ENCODE measurements around the gene SLC2A3. TPM values are rescaled to one million over a fixed set of nuclear protein-coding genes. Genes with fewer than 3 reads are reported as not detected.
"Not testable (repeated sequence)": the region's sequence is repeated elsewhere in the genome, so short reads cannot be mapped to it uniquely, and the experiment has no call there.

The SLC2A3 gene
- total and polyA plus RNA-seq, 4 donors = 2.1 to 20.6 (median 7.0) TPM

DNA sequence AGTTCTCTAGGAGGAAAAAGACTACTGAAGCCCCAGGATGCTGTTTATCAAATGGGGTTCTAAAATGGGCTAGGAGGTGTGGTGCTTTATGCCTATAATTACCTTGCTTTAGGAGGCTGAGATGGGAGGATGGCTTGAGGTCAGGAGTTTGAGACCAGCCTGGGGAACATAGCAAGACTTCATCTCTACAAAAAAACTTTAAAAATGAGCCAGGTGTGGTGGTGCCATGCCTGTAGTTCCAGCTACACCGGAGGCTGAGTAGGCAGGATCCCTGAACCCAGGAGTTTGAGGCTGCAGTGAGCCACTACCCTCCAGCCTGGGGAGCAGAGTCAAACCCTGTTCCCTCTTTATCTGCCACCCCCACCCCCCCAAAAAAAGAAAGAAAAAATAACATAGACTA, 23.3 kb upstream of the SLC2A3 start:
- Histone ChIP-seq H3K9me3 (ENCODE audit: control insufficient read depth in 4 of 4, low read length in 3 of 4) (no peaks in the 10 kb centered on the region), H3K4me1 (ENCODE audit: control insufficient read depth in 4 of 4, insufficient read depth in 4 of 4, low read length in 3 of 4) (no peaks in the 10 kb centered on the region), H3K36me3 (ENCODE audit: control insufficient read depth in 4 of 4, insufficient read depth in 3 of 4, low read depth in 1 of 4, low read length in 3 of 4) (no peaks in the 10 kb centered on the region), H3K27me3 (ENCODE audit: control insufficient read depth in 4 of 4, insufficient read depth in 4 of 4, low read length in 3 of 4) (peaks cover 0 to 2% (median 0%) of the 10 kb centered on the region in 4 donors), H3K27ac (ENCODE audit: low read depth in 1 of 2, low read length in 2 of 2) (peak overlapping the region; percentile 9 to 23), H3K9ac (ENCODE audit: low read depth in 1 of 2, low read length in 2 of 2) (no peak overlapping the region), H3K4me3 (ENCODE audit: low read depth in 1 of 3, low read length in 3 of 3) (no peak overlapping the region)
- TF ChIP-seq, protein P1, sequence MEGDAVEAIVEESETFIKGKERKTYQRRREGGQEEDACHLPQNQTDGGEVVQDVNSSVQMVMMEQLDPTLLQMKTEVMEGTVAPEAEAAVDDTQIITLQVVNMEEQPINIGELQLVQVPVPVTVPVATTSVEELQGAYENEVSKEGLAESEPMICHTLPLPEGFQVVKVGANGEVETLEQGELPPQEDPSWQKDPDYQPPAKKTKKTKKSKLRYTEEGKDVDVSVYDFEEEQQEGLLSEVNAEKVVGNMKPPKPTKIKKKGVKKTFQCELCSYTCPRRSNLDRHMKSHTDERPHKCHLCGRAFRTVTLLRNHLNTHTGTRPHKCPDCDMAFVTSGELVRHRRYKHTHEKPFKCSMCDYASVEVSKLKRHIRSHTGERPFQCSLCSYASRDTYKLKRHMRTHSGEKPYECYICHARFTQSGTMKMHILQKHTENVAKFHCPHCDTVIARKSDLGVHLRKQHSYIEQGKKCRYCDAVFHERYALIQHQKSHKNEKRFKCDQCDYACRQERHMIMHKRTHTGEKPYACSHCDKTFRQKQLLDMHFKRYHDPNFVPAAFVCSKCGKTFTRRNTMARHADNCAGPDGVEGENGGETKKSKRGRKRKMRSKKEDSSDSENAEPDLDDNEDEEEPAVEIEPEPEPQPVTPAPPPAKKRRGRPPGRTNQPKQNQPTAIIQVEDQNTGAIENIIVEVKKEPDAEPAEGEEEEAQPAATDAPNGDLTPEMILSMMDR (IDR thresholded peaks at IDR 0.05; ENCODE audit: low read depth, low read length, missing input control) = no peak
- no peak for TF ChIP-seq FOXA1 (IDR thresholded peaks at IDR 0.05)
- TF ChIP-seq, protein P2, sequence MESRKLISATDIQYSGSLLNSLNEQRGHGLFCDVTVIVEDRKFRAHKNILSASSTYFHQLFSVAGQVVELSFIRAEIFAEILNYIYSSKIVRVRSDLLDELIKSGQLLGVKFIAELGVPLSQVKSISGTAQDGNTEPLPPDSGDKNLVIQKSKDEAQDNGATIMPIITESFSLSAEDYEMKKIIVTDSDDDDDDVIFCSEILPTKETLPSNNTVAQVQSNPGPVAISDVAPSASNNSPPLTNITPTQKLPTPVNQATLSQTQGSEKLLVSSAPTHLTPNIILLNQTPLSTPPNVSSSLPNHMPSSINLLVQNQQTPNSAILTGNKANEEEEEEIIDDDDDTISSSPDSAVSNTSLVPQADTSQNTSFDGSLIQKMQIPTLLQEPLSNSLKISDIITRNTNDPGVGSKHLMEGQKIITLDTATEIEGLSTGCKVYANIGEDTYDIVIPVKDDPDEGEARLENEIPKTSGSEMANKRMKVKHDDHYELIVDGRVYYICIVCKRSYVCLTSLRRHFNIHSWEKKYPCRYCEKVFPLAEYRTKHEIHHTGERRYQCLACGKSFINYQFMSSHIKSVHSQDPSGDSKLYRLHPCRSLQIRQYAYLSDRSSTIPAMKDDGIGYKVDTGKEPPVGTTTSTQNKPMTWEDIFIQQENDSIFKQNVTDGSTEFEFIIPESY (IDR thresholded peaks at IDR 0.05) = no peak
- TF ChIP-seq JUND (IDR thresholded peaks at IDR 0.05) = no peak
- TF ChIP-seq EGR1 (IDR thresholded peaks at IDR 0.05; ENCODE audit: low read depth in 2 of 2) = no peak
- TF ChIP-seq NR2F2 (IDR thresholded peaks at IDR 0.05) = no peak
- TF ChIP-seq, protein P3, sequence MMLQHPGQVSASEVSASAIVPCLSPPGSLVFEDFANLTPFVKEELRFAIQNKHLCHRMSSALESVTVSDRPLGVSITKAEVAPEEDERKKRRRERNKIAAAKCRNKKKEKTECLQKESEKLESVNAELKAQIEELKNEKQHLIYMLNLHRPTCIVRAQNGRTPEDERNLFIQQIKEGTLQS (IDR thresholded peaks at IDR 0.05) = no peak
- TF ChIP-seq, protein P4, sequence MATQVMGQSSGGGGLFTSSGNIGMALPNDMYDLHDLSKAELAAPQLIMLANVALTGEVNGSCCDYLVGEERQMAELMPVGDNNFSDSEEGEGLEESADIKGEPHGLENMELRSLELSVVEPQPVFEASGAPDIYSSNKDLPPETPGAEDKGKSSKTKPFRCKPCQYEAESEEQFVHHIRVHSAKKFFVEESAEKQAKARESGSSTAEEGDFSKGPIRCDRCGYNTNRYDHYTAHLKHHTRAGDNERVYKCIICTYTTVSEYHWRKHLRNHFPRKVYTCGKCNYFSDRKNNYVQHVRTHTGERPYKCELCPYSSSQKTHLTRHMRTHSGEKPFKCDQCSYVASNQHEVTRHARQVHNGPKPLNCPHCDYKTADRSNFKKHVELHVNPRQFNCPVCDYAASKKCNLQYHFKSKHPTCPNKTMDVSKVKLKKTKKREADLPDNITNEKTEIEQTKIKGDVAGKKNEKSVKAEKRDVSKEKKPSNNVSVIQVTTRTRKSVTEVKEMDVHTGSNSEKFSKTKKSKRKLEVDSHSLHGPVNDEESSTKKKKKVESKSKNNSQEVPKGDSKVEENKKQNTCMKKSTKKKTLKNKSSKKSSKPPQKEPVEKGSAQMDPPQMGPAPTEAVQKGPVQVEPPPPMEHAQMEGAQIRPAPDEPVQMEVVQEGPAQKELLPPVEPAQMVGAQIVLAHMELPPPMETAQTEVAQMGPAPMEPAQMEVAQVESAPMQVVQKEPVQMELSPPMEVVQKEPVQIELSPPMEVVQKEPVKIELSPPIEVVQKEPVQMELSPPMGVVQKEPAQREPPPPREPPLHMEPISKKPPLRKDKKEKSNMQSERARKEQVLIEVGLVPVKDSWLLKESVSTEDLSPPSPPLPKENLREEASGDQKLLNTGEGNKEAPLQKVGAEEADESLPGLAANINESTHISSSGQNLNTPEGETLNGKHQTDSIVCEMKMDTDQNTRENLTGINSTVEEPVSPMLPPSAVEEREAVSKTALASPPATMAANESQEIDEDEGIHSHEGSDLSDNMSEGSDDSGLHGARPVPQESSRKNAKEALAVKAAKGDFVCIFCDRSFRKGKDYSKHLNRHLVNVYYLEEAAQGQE (IDR thresholded peaks at IDR 0.05) = no peak
- TF ChIP-seq RXRA (IDR thresholded peaks at IDR 0.05) = no peak
- TF ChIP-seq HNF4G (IDR thresholded peaks at IDR 0.05) = no peak
- TF ChIP-seq GABPA (IDR thresholded peaks at IDR 0.05 in 1 of 2, conservative IDR thresholded peaks at IDR 0.05 in 1 of 2) = no peak
- DNase-seq (ENCODE audit: low spot score) = no peak
- WGBS = 60% methylated on average over 1 of the region's 1 CpG

DNA sequence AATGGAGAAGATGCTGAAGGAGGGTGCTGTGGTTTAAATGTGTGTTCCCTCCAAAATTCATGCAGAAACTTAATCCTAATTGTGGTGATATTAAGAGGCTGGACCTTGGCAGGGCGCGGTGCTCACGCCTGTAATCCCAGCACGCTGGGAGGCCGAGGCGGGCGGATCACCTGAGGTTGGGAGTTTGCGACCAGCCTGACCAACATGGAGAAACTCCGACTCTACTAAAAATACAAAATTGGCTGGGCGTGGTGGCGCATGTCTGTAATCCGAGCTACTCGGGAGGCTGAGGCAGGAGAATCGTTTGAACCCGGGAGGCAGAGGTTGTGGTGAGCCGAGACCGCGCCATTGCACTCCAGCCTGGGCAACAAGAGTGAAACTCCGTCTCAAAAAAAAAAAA, 18.9 kb upstream of the SLC2A3 start:
- not testable (repeated sequence) for H3K4me1 ChIP-seq (ENCODE audit: control insufficient read depth in 4 of 4, insufficient read depth in 4 of 4, low read length in 3 of 4); H3K27ac ChIP-seq (ENCODE audit: low read depth in 1 of 2, low read length in 2 of 2); H3K4me3 ChIP-seq (ENCODE audit: low read depth in 1 of 3, low read length in 3 of 3); H3K27me3 ChIP-seq (ENCODE audit: control insufficient read depth in 4 of 4, insufficient read depth in 4 of 4, low read length in 3 of 4); H3K9me3 ChIP-seq (ENCODE audit: control insufficient read depth in 4 of 4, low read length in 3 of 4); DNase-seq (ENCODE audit: low spot score); H3K36me3 ChIP-seq (ENCODE audit: control insufficient read depth in 4 of 4, insufficient read depth in 3 of 4, low read depth in 1 of 4, low read length in 3 of 4); H3K9ac ChIP-seq (ENCODE audit: low read depth in 1 of 2, low read length in 2 of 2)
- WGBS = 96% methylated on average over 19 of the region's 19 CpGs

DNA sequence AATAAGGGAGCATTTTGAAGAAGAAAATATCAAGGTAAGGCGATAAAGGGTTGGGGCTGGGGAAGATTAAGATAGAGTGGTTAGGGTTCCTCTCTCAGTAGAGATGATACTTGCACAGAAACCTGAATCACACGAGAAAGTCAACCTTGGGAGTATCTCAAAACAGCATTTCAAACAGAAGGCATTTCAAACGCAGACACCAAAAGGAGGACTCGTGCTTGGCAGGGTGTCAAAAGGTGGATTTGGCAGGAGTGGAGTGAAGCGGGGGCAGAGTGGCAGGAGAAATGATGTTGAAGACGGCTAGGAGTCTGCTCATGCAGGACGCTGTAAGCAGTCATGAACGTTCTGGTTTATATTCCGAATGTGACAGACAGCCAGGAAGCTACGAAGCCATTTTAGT, 18.4 kb upstream of the SLC2A3 start:
- 73% methylated on average over 8 of the region's 10 CpGs for WGBS
- H3K27me3 ChIP-seq (ENCODE audit: control insufficient read depth in 4 of 4, insufficient read depth in 4 of 4, low read length in 3 of 4); H3K9ac ChIP-seq (ENCODE audit: low read depth in 1 of 2, low read length in 2 of 2); H3K9me3 ChIP-seq (ENCODE audit: control insufficient read depth in 4 of 4, low read length in 3 of 4); H3K27ac ChIP-seq (ENCODE audit: low read depth in 1 of 2, low read length in 2 of 2); H3K4me1 ChIP-seq (ENCODE audit: control insufficient read depth in 4 of 4, insufficient read depth in 4 of 4, low read length in 3 of 4); H3K36me3 ChIP-seq (ENCODE audit: control insufficient read depth in 4 of 4, insufficient read depth in 3 of 4, low read depth in 1 of 4, low read length in 3 of 4); DNase-seq (ENCODE audit: low spot score); H3K4me3 ChIP-seq (ENCODE audit: low read depth in 1 of 3, low read length in 3 of 3): not testable (repeated sequence)

DNA sequence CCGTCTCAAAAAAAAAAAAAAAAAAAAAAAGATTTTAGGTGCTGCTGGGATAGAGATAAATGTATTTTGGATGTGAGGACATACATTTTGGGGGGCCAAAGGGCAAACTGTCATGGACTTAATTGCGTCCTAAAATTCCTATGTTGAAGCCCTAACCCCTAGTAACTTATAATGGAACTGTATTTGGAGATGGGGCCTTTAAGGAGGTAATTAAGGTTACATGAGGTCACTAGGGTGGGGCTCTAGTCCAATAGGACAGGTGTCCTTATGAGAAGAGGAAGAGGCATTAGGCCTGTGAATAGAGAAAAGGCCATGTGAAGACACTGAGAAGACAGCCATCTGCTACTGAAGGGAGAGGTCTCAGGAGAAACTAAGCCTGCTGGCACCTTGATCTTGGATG, 17.9 kb upstream of the SLC2A3 start:
- not testable (repeated sequence) for H3K27ac ChIP-seq (ENCODE audit: low read depth in 1 of 2, low read length in 2 of 2); H3K9me3 ChIP-seq (ENCODE audit: control insufficient read depth in 4 of 4, low read length in 3 of 4); DNase-seq (ENCODE audit: low spot score); H3K4me3 ChIP-seq (ENCODE audit: low read depth in 1 of 3, low read length in 3 of 3); H3K27me3 ChIP-seq (ENCODE audit: control insufficient read depth in 4 of 4, insufficient read depth in 4 of 4, low read length in 3 of 4); H3K9ac ChIP-seq (ENCODE audit: low read depth in 1 of 2, low read length in 2 of 2); H3K4me1 ChIP-seq (ENCODE audit: control insufficient read depth in 4 of 4, insufficient read depth in 4 of 4, low read length in 3 of 4); H3K36me3 ChIP-seq (ENCODE audit: control insufficient read depth in 4 of 4, insufficient read depth in 3 of 4, low read depth in 1 of 4, low read length in 3 of 4)
- 85% methylated on average over 2 of the region's 2 CpGs for WGBS

Data from liver (tissue), 9 donors.